OCI-M2 (cell line): ENCODE results near the gene KCNC3.
A peak's percentile ranks its signal among the peaks of the same experiment; 100 is the strongest.
"Not testable (repeated sequence)": the region's sequence is repeated elsewhere in the genome, so short reads cannot be mapped to it uniquely, and the experiment has no call there.

Source experiments
- DNase-seq: peaks from one replicate; lab custom pipeline; 2025; ENCODE audit not compliant: unreplicated experiment; lab: John Stamatoyannopoulos, UW

Gene KCNC3

DNA sequence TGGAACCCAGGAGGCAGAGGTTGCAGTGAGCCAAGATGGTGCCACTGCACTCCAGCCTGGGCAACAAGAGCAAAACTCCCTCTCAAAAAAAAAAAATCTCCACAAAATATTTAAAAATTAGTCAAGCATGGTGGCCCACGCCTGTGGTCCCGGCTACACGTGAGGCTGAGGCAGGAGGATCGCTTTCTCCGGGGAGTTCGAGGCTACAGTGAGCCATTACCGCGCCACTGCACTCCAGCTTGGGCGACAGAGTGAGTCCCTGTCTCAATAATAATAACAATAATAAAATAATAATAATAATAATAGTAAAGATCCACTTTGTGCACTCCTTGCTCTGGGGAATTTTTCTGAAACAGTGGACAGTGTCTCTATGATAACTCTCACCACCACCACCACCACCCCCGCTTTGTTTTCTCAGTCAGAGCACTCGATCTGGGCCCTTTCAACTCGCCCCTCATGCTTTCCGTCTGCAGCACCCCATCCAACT is 27.6 kb upstream of the KCNC3 start:
- DNase-seq = no peak

DNA sequence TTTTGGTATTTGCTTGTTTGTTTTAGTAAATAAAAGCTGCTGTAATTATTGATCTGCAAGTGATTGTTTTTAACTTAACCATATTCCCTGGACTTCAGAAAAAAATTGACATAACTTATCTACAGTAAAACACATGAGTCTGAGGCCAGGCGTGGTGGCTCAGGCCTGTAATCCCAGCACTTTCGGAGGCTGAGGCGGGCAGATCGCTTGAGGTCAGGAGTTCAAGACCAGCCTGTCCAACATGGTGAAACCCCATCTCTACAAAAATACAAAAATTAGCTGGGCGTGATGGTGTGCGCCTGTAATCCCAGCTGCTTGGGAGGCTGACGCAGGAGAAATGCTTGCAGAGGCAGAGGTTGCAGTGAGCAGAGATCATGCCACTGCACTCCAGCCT is 24.3 kb upstream of the KCNC3 start:
- not testable (repeated sequence) for DNase-seq

DNA sequence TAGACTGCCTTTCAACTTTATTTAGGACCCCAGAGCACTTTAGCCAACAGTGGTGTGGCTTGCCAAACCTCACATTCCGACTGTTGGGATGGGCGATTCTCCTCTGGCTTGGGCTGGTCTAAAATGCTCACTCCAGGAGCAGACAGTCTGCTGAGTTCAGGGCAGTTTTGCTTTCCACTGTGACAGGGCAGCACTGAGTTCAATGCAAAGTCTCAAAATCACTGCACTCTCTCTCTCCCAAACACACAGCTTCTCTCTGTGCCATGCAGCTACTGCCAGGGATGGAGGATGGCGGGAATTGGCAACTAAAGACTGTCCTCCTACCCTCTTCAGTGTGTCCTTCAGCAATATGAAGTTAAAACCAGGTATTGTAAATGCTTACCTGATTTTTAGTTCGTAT is 23.1 kb upstream of the KCNC3 start:
- DNase-seq = no peak

DNA sequence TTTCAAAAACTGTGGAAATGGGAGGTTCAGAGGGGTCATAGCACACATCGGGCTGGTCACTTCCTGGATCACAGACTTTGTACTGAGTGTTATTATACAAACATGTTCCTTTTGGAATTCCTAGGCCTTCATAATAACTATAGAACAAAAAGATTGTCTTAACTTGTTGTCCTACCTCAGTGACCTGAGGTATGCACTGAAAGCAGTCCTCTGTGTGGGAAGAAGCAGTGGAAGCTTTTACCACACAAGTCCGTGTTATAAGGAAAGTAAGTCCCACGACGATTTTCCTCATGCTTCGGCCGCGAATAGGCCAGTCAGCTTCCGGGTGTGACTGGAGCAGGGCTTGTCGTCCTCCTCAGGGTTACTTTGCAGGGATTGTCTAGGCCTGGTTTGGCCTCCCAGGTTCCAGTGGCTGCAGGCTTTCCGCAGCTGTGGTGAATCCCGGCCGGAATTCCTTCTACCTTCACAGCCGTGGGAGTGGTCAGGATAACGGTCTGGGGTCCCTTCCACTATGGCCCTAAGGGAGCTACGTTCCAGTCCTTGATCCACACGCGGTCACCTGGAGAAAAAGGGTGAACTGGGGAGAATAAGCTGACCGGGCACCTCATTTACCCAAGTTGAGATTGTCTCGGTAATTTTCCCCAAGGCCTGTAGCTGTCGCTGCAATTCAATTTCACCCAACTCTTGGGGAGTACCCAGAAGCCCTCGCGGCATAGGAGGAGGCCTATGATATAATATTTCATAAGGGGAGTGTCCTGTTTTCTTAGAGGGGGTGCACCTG is 20.3 kb upstream of the KCNC3 start:
- no peak for DNase-seq

DNA sequence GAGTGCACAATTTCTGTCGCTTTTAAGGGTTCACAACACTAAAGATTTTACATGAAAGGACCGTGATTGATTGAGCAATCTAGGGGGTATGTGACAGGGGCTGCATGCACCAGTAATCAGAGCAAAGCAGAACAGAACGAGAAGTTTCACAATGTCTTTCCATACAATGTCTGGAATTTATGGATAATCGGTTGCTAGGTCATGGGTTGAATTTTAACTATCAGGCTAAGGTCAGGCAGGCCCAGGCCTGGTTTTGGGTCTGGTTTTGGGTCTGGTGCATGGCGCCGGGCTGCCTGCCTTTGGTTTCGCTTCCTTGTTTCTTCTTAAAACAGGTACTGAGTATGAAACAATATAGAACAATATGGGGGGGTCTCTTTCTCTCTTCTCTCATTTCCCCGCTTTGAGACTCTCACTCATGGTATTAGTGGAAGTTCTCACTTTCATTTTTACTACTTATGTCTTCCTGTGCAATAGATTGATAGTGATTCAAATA is 18.0 kb upstream of the KCNC3 start:
- DNase-seq = not testable (repeated sequence)

DNA sequence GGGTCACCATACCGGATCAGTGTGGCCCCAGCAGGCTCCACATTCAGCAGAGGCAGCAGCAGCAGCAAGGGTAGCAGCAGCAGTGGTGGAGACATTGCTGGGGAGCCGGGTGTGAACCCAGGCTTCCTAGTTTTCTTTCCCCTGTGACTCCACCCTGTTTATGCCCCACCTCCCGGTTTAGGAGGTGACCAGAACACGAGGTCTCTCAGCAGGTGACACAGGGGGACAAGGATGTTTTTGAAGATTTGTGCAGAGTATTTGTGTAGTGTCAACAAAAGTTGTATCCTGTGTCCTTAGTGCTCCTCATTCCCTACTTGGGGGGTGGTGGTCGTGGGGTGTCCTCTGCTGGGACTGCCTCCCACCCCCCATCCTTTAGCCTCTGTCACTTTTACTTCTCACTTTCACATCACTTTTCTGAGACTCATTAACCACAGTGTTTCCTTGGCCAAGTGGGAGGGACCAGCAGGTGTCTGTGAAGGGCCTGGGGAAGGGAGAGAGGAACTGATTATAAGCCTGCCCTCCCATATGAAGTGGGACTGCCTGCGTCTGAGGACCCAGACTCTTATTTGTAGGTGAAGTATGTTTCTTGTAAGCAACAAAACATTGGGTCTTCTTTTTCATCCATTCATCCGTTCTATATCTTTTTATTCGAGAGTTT is 15.6 kb upstream of the KCNC3 start:
- DNase-seq = no peak

DNA sequence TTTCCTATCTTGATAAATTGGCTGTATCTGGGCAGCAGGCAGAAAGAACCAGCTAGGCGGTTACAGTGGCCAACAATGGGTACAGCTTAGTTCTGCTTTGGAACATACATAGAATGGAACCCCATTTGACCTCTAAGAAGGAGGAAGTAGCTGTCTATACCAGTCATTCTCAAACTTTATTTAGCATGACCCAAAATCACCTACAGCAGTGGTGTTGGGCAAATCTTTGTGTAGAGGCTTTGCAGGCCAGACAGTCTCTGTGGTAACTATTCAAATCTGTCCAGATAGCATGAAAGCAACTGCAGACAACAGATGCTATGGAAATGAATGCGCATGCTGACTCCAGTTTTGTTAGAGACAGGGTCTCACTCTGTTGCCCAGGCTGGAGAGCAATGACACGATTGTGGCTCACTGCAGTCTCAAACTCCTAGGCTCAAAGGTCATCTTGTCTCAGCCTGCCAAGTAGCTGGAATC is 12.0 kb upstream of the KCNC3 start:
- no peak for DNase-seq

DNA sequence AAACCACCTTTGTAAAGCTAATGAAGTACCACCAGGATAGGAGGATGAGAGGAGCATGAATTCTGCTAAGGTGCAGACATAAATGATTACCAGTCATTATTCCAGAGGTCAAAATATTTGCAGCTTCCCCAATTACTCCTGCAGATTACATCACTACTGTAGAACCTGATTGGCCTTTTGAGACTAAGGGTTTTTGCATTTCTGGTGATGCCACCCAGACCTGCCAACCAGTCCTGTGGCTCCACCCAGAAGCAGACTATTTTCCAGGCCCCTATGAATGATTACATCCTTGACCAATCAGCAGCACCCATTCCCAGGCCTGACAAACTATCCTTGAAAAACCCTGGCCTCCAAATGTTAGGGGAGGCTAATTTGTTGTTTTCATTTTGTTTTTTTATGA is 11.2 kb upstream of the KCNC3 start:
- no peak for DNase-seq

DNA sequence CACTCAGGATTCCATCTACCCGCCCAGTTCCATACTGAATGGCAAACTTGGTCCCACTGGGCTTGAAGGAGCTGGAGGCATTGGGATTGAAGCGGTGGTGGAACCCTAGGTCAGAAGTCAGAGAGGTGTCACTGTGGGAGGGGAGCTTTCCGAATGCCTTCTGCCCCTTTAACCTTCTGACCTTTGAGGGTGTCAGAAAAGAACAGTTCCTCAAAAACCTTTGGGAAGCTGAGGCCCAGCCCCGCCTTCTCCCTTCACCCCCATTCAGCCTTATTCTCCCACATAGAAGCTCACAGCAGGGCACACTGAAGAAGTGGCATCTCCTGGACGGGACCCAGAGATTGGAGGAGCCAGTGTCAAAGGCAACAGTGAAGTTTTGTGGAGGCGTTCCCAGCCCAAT is 7.9 kb upstream of the KCNC3 start:
- not testable (repeated sequence) for DNase-seq

DNA sequence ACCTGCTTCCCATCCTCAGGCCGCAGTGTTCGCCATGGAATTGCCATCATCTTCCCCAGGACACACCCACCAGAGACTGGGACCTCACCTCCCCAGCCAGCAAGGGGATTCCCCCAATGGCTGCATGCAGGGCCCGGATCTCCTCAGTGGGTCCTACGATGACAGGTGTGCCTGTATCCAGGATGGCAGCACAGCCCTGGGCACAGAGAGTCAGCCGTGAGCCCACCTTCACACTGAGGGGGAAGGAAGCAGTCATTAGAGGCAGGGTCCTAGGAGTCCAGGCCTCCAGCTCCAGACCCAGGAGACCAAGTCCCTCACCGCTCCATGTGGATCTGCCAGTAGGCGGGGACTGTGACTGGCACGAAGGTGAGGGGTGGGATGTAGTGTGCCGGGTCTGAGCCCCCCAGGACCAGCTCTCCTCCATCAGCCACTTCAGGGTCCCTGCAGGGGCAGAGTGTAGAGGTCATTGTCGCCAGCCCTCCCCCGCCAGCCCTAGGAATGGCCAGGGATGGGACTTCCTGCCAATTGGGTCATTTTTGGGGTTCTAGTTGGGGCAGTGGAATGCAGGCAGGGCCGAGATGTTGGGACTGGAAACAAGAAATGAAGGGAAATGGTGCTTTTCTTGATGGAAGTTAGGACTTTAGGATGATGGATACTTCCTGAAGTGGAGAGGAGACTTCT is 5.7 kb upstream of the KCNC3 start:
- no peak for DNase-seq

DNA sequence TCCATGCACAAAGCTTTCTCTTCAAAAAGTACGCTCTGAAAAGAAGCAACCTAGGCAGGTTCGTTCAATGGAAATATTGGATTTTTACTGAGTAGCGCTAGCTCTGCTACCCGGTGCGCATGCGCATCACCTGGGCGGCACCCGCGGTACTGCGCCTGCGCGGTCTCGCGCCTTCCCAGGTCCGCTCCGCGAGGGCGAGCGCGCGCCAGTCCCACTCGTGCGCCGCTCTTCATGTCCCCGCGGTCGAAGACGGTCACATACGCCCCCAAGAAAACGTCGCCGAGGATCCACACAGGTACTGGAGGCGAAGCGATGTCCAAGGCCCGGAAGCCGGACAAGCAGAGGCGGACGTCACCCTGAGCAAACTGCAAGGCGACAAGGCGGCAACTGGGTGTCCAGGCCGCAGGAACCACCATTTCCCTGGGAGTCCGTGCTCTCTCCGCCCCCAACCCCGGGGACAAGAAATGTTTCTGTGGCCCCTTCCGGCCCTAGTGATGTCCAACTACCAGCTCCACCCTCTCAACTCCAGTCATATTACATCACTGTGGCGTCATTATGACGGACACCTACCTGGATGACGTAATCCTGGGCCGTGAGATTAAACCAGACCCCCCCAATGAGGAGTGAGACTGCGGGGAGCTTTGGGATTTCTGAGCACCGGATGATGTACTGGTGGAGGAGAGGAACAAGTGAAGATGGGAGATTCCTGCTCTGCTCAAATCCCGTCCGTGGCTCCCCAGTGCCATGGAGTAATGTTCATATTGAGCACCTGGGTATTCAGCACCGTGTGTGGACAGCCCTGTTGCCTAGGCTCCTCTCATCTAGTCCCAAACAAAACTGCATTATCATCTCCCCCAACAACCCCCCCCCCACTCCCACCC is 4.8 kb upstream of the KCNC3 start:
- no peak for DNase-seq

DNA sequence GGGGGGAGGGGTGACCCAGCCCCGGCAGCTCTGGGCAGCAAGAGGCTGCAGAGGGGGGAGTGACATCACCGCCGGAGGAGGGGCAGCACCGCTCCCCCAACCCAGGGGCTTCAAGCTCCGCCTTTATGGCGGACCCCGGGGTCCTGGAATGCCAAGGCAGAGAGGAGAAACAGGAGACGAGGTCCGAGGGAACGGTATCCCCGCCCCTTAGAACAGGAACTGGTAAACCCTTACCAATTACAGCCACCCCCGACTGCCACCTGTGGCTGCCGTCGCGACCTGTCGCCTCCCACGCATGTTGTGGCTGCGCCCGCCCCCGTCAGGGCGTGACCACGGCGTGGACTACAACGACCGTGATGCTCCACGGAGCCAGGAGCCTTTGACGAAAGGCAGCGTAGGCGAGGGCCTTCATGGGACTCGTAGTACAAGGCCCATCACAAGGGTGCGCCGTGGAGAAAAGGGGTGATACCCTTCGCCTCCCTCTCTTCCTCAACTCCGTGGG is 4.1 kb upstream of the KCNC3 start:
- peak; percentile 96 for DNase-seq

DNA sequence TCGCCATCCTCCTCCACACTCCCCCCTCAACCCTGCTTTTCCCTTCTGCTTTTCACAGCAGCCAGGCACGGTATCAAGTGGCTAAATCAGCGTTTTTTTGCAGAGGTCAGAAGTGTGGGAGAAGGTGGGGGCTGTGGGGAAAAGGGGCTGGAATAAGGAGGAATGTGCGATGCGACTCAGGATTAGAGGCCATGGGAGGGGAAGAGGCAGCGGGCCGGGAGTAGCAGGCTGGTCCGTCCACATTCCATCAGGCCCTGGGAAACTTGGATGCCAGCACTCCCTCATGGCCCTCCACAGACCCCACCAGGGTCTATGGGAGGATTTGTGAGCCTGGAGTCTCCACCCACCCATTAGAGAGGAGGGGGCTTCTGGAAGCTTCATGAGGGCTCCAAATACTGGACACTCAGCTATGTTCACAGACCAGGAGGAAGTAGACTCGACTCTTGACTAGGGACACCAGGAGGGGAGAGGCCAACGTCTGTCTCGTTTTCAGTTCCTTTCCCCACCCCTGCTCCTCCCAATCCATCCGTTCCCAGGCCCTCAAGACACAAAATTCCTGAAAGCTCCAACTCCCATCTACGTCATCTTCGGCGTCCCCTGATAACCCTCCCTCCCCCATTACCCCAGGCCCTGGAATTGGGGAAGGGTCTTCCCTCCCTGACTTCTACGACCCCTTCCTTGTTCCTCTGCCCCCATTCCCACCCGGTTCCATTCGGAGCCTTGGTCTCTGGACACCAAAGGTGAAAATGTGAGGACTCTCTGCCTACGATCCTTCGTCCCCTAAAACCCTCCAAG is 3.3 kb upstream of the KCNC3 start:
- DNase-seq = no peak

DNA sequence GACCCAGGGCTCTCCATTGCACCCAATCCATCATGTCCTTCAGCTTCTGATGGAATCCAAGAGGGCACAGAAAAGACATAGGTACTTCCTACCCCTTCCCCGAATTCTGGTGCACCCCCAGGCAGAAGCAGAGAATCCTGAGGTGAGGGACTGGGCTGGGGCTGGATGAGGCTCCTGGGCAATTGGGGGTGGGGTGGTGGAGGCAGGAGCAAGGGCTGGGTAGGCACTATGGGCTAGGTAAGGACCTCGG is 2.7 kb upstream of the KCNC3 start:
- no peak for DNase-seq

DNA sequence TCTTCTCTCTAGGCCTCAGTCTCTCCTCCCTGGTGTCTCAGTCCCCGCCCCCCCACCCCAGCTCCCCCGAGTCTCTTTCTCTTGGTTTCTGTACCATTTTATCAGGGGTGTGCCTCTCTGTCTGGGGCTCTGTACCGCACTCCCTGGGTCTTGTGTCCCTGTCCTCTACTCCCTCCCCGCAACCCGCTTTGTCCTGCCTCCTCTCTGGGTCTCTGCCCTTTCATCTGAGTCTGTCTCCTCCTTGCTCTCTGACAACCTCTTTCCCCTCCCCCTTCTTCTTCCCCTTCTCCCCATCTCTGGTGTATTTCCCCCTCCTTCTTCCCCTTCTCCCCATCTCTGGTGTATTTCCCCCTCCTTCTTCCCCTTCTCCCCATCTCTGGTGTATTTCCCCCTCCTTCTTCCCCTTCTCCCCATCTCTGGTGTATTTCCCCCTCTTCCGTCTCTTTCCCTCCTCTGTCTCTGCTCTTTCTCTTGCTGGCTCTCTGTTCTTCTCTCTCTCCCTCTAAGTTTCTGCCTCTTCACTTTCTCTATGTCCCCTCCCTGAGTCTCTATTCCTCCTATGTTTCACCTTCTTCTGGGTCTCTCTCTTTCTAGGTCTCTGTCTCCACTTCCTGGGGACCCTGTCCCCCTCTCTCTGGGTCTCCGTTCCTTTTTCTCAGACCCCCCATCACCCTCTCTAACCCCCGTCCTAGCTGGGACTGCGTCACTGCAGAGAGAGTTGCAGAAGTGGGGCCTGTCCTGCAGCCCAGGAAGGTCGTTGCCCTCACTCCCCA is 2.2 kb upstream of the KCNC3 start:
- DNase-seq = no peak

DNA sequence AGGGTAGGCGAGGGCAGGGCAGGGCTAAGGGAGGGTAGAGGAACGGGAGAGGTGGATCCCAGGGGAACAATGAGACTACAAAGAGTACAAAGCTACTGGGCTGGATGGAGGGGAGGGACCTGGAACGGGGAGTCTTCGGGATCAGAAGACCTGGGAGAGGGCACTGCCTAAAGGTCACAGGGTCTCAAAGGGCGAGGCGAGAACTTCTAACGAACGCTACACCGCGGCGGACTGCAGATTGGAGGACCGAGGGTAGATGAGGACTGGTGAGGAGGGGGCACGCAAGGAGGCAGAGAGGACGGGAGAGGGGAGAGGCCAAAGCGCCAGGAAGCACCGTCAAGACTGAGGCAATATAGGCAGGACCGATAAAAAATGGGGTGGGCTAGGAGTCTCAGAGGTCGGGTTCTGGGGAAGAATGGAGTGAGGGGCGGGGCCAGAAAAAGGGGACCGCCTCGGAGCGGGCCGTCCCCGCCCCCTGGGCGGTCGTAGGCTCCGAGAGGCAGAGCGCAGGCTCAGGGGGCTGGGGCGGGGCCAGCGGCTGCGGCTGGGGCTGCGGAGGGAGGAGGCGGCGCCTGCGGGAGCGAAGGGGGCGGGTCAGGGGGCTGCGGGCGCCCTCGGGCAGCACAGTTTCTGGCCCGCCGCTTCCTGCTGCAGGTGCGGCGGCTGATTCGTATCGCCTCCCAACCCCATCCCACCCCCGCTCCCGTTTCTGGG is 1.3 kb upstream of the KCNC3 start:
- DNase-seq = peak; percentile 92

DNA sequence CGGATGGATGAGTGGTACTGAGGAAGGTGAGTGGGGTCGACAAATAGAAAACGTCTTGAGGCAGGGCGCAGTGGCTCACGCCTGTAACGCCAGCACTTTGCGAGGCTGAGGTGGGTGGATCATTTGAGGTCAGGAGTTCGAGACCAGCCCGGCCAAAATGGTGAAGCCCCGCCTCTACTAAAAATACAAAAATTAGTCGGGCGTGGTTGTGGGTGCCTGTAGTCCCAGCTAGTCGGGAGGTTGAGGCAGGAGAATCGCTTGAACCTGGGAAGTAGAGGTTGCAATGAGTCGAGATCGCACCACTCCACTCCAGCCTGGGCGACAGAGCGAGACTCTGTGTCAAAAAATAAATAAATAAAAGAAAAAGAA is 733 bp upstream of the KCNC3 start:
- not testable (repeated sequence) for DNase-seq

DNA sequence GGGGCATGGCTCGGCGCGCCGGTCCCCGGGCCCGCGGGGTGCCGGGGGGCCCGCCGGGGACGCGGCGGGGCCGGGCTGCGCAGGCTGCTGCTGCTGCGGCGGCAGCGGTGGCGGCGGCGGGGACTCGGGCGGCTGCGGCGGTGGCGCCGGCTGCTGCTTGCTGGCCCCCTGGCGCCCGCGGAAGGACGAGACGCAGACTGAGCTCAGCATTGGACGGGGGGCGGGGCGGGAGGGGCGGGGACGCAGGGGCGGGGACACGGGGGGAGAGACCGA is 368 bp downstream of the KCNC3 start:
- no peak for DNase-seq
